Right lung (tissue), 5 donors: ENCODE data around the gene PITRM1. TPM values are rescaled to one million over a fixed set of nuclear protein-coding genes. Genes with fewer than 3 reads are reported as not detected.

ENCODE experiments used
- DNase-seq, 2 donors: peaks; one replicate each; pipeline ENCODE4 v3.0.0-alpha.2; 2013
- polyA plus RNA-seq, 5 donors: library from polyadenylated mRNA; unstranded; fragments of 120-200 nt; gene quantifications; one replicate each; pipeline versions ENCODE4 v1.2.1 to v1.2.3, GENCODE V29; 2013; ENCODE audit warnings: inconsistent platforms in 1 of 5, low replicate concordance in 1 of 5; ENCODE audit not compliant: insufficient read length in 5 of 5, insufficient read depth in 1 of 5

Gene PITRM1
- polyA plus RNA-seq, 5 donors = 66.0 to 83.2 (median 72.0) TPM

- DNase-seq = no peak
Measured at GRCh38 chr10:3166496-3167290, 5.9 kb downstream of the PITRM1 start.

- DNase-seq = no peak
Measured at GRCh38 chr10:3165196-3165595, 7.4 kb downstream of the PITRM1 start.

- no peak for DNase-seq
Measured at GRCh38 chr10:3163879-3164278, 8.7 kb downstream of the PITRM1 start.

GRCh38 chr10:3162533-3162932, 10.0 kb downstream of the PITRM1 start:
- no peak for DNase-seq

- no peak for DNase-seq
Measured at GRCh38 chr10:3159152-3159551, 13.4 kb downstream of the PITRM1 start.

GRCh38 chr10:3154666-3155065, 17.9 kb downstream of the PITRM1 start:
- no peak for DNase-seq

- no peak for DNase-seq
Measured at GRCh38 chr10:3152566-3152935, 20.0 kb downstream of the PITRM1 start.

GRCh38 chr10:3151889-3152565, 20.6 kb downstream of the PITRM1 start:
- DNase-seq = no peak

GRCh38 chr10:3150961-3151360, 21.6 kb downstream of the PITRM1 start:
- no peak for DNase-seq

- DNase-seq = no peak
Measured at GRCh38 chr10:3150366-3150765, 22.2 kb downstream of the PITRM1 start.

GRCh38 chr10:3149918-3150317, 22.7 kb downstream of the PITRM1 start:
- no peak for DNase-seq

GRCh38 chr10:3148994-3149393, 23.6 kb downstream of the PITRM1 start:
- no peak for DNase-seq

- DNase-seq = no peak
Measured at GRCh38 chr10:3148041-3148440, 24.5 kb downstream of the PITRM1 start.

GRCh38 chr10:3147117-3147820, 25.3 kb downstream of the PITRM1 start:
- no peak for DNase-seq

GRCh38 chr10:3146289-3146688, 26.3 kb downstream of the PITRM1 start:
- DNase-seq = no peak

- DNase-seq = no peak
Measured at GRCh38 chr10:3145366-3145765, 27.2 kb downstream of the PITRM1 start.

GRCh38 chr10:3143791-3144434, 28.7 kb downstream of the PITRM1 start:
- no peak for DNase-seq

- DNase-seq = no peak
Measured at GRCh38 chr10:3143366-3143765, 29.2 kb downstream of the PITRM1 start.

GRCh38 chr10:3142146-3142875, 30.3 kb downstream of the PITRM1 start:
- DNase-seq = no peak

- DNase-seq = no peak
Measured at GRCh38 chr10:3141351-3142005, 31.1 kb downstream of the PITRM1 start.

- no peak for DNase-seq
Measured at GRCh38 chr10:3140280-3140679, 32.3 kb downstream of the PITRM1 start.
